Measurements from ENCODE around the gene OR6C65.
"Not testable (repeated sequence)": the region's sequence is repeated elsewhere in the genome, so short reads cannot be mapped to it uniquely, and the experiment has no call there.

OR6C65 gene
- 0 reads per million in 2 experiments for total RNA-seq

- no peak for DNase-seq (ENCODE audit: low read depth)
These were observed at the start of gene OR6C65 for GRCh38 chr12:55400229-55400628. OR6C65 (plus strand) TSS chr12:55400529; CDS start chr12:55400529, 0 bp downstream.

DNA sequence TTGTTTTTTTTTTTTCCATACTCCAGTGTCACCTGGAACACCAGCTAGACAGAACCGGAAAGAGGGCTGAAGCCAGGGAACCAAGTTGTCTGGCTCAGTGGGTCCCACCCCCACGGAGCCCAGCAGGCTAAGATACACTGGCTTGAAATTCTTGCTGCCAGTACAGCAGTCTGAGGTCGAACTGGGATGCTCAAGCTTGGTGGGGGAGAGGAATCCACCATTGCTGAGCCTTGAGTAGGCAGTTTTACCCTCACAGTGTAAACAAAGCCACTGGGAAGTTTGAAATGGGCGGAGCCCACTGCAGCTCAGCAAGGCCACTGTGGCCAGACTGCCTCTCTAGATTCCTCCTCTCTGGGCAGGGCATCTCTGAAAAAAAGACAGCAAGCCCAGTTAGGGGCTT, 45.0 kb upstream of the OR6C65 start:
- DNase-seq (ENCODE audit: low read depth) = not testable (repeated sequence)

- DNase-seq (ENCODE audit: low read depth) = no peak
These were observed 37.7 kb upstream of the OR6C65 start, which contains the start of gene OR6C75 for GRCh38 chr12:55362675-55363074. OR6C75 (plus strand) TSS chr12:55362975; CDS start chr12:55365111, 2,136 bp downstream.

DNA sequence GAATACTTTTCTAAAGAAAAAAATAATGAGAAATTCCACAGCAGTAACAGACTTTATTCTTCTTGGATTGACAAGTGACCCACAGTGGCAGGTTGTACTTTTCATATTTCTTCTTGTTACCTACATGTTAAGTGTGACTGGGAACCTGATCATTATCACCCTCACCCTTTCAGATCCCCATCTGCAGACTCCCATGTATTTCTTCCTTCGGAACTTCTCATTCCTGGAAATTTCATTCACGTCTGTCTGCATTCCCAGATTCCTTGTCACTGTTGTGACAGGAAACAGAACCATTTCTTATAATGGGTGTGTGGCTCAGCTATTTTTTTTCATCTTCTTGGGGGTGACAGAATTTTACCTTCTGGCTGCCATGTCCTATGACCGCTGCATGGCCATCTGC, 35.2 kb upstream of the OR6C65 start:
- no peak for DNase-seq (ENCODE audit: low read depth)

DNA sequence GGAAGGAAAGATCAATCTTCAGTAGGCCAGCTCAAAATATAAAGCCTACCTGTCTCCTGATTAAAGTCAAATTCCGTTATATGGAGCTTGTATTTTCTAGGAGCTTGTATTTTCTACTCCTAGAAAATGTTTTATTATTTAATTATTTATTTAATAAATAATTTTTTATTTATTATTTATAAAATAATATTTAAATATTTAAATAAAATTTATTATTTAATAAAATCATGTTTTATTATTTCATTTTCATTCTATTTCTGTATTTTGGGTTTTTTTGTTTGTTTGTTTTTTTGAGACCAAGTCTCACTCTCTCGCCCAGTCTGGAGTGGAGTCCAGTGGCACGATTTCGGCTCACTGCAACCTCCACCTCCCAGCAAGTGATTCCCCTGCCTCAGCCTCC, 27.8 kb upstream of the OR6C65 start:
- DNase-seq (ENCODE audit: low read depth) = no peak

GRCh38 chr12:55385891-55386290, 14.4 kb upstream of the OR6C65 start:
- DNase-seq (ENCODE audit: low read depth) = no peak

DNA sequence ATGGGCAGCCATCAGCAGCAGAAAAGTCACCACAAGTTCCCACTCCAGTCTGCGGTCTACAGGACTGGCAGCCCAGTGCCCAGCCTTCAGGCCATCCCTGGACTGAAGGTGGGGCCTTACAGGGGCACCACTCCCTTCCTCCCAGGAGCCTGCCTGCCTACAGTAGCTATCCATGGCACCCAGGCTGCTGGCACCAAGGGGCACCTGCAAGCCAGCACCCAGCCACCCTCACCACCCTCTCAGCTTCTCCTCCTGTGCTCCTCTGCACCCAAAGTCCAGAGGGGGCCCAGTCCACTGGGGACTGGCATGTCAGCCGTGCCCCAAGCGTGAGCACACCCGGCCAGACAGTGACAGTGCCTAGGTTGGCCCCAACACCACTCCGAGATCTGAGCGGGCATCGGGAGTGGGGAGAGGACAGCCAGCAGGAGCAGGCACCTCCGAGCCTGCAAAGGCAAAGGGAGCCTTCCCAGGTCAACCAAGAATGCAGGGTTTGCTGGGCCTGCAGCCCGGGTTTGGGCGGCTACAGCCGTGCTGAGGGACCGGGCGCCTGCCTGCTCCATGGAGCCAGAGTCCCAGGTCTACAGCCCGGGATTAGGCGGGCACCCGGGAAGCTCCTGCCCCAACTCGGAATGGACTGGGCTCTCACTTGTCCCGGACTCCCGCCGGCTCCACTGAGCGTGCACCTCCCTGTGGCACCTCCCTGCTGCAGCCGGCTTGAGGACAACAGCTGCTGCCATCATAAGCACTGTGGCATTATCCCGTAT, 8.1 kb upstream of the OR6C65 start:
- no peak for DNase-seq (ENCODE audit: low read depth)

GRCh38 chr12:55396326-55396725, 4.0 kb upstream of the OR6C65 start:
- no peak for DNase-seq (ENCODE audit: low read depth)

- DNase-seq (ENCODE audit: low read depth) = no peak
These were observed 7.5 kb downstream of the OR6C65 start for GRCh38 chr12:55407866-55408265.

DNA sequence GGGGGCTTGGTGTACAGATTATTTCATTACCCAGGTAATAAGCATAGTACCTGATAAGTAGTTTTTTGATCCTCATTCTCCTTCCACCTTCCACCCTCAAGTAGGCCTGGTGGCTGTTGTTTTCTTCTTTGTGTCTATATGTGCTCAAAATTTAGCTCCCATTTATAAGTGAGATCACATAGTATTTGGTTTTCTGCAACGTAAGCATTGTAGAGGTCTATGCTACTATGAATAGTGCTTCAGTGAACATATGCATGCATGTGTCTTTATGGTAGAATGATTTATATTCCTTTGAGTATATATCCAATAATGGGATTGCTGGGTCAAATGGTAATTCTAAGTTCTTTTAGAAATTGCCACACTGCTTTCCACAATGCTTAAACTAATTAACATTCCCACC, 8.8 kb downstream of the OR6C65 start:
- not testable (repeated sequence) for DNase-seq (ENCODE audit: low read depth)

DNA sequence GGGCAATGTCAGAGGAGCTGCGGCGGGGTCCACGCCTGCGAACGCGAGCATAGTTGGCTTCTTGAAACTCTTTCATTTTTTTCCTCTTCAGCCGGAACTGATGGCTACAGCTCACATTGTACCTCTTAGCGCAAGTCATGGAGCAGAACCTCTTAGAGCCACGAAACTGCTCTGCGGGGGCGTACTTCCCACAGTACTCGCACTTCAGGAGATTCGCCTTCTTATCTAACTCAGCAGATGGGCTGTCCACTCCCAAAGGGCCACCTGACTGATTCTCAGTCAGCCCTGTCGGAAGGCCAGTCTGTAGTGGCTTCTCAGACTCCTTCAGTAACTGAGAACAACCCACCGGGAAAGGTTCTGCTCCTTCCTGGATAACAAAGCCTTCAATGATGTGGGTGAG, 11.8 kb downstream of the OR6C65 start:
- DNase-seq (ENCODE audit: low read depth) = not testable (repeated sequence)

GRCh38 chr12:55413498-55414388, 13.4 kb downstream of the OR6C65 start:
- DNase-seq (ENCODE audit: low read depth) = not testable (repeated sequence)

- DNase-seq (ENCODE audit: low read depth) = not testable (repeated sequence)
These were observed 14.1 kb downstream of the OR6C65 start for GRCh38 chr12:55414396-55414823.

DNA sequence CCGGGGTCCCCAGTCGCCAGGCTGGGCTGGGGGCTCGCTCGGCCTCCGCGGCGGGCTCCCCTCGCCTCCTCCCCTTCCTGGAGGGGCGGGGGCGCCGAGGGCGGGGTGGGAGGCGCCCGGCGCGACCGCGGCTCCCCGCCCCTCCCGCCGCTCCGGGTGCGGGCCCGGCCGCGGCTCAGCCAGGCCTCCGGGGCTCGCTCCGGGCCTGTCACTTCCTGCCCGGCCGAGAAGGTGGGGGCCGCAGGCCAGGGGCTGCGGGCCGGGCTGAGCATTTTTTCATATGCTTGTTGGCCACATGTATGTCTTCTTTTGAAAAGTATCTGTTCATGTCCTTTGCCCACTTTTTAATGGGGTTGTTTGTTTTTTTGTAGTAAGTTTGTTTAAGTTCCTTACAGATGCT, 14.6 kb downstream of the OR6C65 start:
- not testable (repeated sequence) for DNase-seq (ENCODE audit: low read depth)

DNA sequence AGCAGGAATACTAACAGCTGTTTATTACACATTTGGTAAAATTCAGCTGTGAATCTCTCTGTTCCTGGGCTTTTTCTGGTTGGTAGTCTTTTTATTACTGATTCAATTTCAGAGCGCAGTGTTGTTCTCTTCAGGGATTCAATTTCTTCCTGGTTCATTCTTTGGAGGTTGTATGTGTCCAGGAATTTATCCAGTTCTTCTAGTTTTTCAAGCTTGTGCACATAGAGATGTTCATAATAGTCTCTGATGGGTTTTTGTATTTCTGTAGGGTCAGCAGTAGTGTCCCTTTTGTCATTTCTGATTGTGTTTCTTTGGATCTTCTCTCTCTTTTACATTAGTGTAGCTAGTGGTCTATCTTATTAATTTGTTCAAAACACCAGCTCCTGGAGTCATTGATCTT, 16.6 kb downstream of the OR6C65 start:
- no peak for DNase-seq (ENCODE audit: low read depth)

DNA sequence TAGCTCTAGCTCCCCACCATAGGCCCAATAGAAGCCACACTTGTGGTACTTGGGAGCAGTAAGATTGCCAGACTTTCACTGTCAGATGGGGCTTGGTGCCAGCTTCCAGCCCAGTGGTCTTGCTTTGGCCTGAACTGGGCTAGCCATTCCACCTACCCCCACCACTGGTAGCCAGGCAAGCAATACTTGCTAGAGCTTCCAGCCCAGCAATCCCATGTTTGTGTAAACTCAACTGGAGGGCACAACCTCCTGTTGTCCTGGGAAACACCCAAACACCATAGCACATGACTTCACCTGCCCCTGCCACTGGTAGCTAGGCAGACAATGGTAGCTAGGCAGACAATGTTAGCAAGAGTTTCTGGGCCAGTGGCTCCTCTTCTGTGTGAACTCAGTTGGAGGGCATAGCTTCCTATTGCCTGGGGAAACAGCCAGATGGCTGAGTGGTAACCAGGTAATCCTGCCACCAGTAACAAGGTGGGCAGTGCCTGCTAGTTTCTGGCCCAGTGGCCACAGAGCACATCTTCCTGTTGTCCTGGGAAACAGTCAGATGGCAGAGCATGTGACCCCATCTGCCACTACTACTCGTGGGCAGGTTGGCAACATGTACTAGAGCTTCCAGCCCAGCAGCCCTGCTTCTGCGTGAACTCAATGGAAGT, 20.1 kb downstream of the OR6C65 start:
- DNase-seq (ENCODE audit: low read depth) = no peak

DNA sequence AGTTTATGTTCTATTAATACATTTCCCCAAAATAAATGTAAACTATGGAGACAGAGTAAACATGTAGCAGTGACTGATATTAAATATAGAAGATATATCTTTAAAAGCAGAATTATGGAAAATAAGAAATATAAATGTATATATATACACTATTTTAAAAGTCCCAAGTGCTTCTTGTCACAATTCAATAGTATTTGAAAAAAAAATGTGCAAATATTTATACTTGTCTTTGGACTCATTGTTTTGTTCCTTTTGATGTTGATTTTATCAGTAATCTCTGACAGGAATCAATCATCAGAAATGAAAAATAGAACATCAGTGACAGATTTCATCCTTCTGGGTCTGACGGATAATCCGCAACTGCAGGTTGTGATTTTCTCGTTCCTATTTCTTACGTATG, 25.6 kb downstream of the OR6C65 start, which contains the start of gene OR6C76:
Gene OR6C76, plus strand, starts transcription at position 301 of the 400 bp plus-strand sequence. Its CDS starts 0 bp downstream, at position 301.
- DNase-seq (ENCODE audit: low read depth) = no peak

GRCh38 chr12:55428331-55429243, 28.3 kb downstream of the OR6C65 start:
- DNase-seq (ENCODE audit: low read depth) = no peak

- not testable (repeated sequence) for DNase-seq (ENCODE audit: low read depth)
These were observed 40.9 kb downstream of the OR6C65 start for GRCh38 chr12:55441233-55441632.

- no peak for DNase-seq (ENCODE audit: low read depth)
These were observed 43.4 kb downstream of the OR6C65 start, which contains the start of gene OR6C2 for GRCh38 chr12:55443776-55444175. OR6C2 (plus strand) TSS chr12:55444076; CDS start chr12:55452214, 8,138 bp downstream.

DNA sequence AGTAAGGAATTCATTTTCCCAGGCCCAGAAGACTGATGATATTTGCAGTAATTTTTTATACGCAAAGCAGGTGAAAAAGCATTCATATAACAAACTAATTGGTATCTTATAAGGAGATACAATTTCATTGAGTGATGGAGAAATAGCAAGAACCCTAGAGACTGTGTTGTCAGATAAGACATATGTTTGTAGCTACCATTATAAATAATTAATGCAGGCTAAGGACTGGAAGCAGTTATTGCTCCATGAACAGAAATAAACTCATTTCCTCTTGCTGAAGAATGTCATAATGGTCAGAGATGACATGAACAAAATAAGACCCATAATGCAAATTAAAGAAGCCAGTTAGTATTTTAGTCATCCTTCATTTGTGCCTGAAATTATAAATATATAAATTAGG, 45.0 kb downstream of the OR6C65 start:
- DNase-seq (ENCODE audit: low read depth) = no peak
